ENCODE measurements around the gene CHD2. TPM values are rescaled to one million over a fixed set of nuclear protein-coding genes. Genes with fewer than 3 reads are reported as not detected.

CHD2 gene
- total and polyA plus RNA-seq, 10 of the 15 experiments (the other 5 are each of a cell fraction or from before 2014, with no cell fraction given) = 38.1 to 94.7 (median 63.3) TPM

- TF ChIP-seq CTCF (IDR thresholded peaks at IDR 0.05 in 2 of 3, conservative IDR thresholded peaks at IDR 0.05 in 1 of 3; ENCODE audit: control insufficient read depth in 2 of 3, extremely low read depth in 1 of 3, insufficient read depth in 1 of 3, low read depth in 3 of 3, low read length in 3 of 3) (no peak), MLLT1 (IDR thresholded peaks at IDR 0.05) (peak; percentile 93), NR2F1 (conservative IDR thresholded peaks at IDR 0.05) (no peak; the same call in 1 of the 2 replicates)
Observed at GRCh38 chr15:92883163-92883875, 16.8 kb upstream of the CHD2 start (continued).

- H2AFZ ChIP-seq (ENCODE audit: control insufficient read depth, low read depth, low read length) = no peak overlapping the region
- peaks cover 65% of the 10 kb centered on the region for H3K79me2 ChIP-seq (ENCODE audit: control insufficient read depth, insufficient read depth, low read length)
- FAIRE-seq = peak; percentile 23
- H4K20me1 ChIP-seq (ENCODE audit: control insufficient read depth, insufficient read depth) = no peaks in the 10 kb centered on the region
- intact Hi-C loops (cut with micrococcal nuclease; ENCODE audit: unreplicated experiment) = loop anchor here (5.0 kb wide), 1 partner anchor 37 kb away; no protein-coding TSS in a partner anchor
- H3K36me3 ChIP-seq (ENCODE audit: control insufficient read depth in 2 of 2, insufficient read depth in 2 of 2, low read length in 1 of 2) = peaks cover 0 to 26% of the 10 kb centered on the region in 2 experiments; a peak in 1 of 4 replicates
- ChIA-PET CTCF (interaction anchor here (1.2 to 2.8 kb wide), 4 partner anchors 16 to 75 kb away, joined by 3 to 25 read pairs (median 12); partner anchors contain the start of gene CHD2), SMC1A (ENCODE audit: uncharacterized antibody, unreplicated experiment) (interaction anchor here (1.0 to 16.8 kb wide), 10 partner anchors 9 to 83 kb away, joined by 3 to 252 read pairs (median 6); partner anchors contain the start of gene CHD2), POLR2A (interaction anchor here (0.8 to 8.2 kb wide), 7 partner anchors 20 to 73 kb away, joined by 3 to 207 read pairs (median 13); partner anchors contain the start of gene CHD2), RAD21 (ENCODE audit: unreplicated experiment) (interaction anchor here (1.7 to 10.4 kb wide), 6 partner anchors 19 to 73 kb away, joined by 6 to 174 read pairs (median 89); partner anchors contain the start of gene CHD2)
- in situ Hi-C loops (cut with MboI) = loop anchor here (10.0 kb wide), 1 partner anchor 69 kb away; no protein-coding TSS in a partner anchor
- H3K27me3 ChIP-seq (replicated peaks in 1 of 2; ENCODE audit: control insufficient read depth in 2 of 2, insufficient read depth in 2 of 2, low read length in 1 of 2) = no peaks in the 10 kb centered on the region
- WGBS (ENCODE audit: insufficient coverage, insufficient replicate concordance, low lambda C conversion rate, missing lambda C conversion rate) = under 1% methylated on average over 12 of the region's 12 CpGs
- peaks cover 5% of the 10 kb centered on the region; the same call in 1 of the 2 replicates for H3K4me1 ChIP-seq (ENCODE audit: control insufficient read depth, insufficient read depth, low read length)
- H3K9me3 ChIP-seq (replicated peaks; ENCODE audit: control insufficient read depth, insufficient read depth, low read length) = no peaks in the 10 kb centered on the region
- peak overlapping the region; percentile 97 for H3K4me3 ChIP-seq
- DNase-seq (ENCODE audit: low read depth, low spot score) = no peak
- H3K9ac ChIP-seq (ENCODE audit: control insufficient read depth, insufficient read depth, low read length) = peak overlapping the region; percentile 96
- peak overlapping the region; percentile 96 for H3K27ac ChIP-seq (ENCODE audit: control insufficient read depth, insufficient read depth)
- ATAC-seq = no peak
- H3K4me2 ChIP-seq (ENCODE audit: control insufficient read depth, insufficient read depth) = no peak overlapping the region; the same call in 1 of the 2 replicates
- BruUV-seq (replicated peaks) = TSS peak; percentile 50
- TF ChIP-seq ELK1 (IDR thresholded peaks at IDR 0.05; ENCODE audit: low read depth, low read length) = no peak
- 0 out of 2 replicates have a peak, but pooled peaks have one; percentile 21 for TF ChIP-seq NFIC (IDR thresholded peaks at IDR 0.05; ENCODE audit: low read depth, low read length)
- no peak for TF ChIP-seq HCFC1 (IDR thresholded peaks at IDR 0.05; ENCODE audit: low read length)
- peak; percentile 14; the same call in 1 of the 2 replicates for TF ChIP-seq MLLT1 (IDR thresholded peaks at IDR 0.05)
- TF ChIP-seq PML (IDR thresholded peaks at IDR 0.05; ENCODE audit: low read length) = no peak
- TF ChIP-seq POLR2AphosphoS5 (IDR thresholded peaks at IDR 0.05; ENCODE audit: low read length) = no peak
- TF ChIP-seq YY1 (IDR thresholded peaks at IDR 0.05; ENCODE audit: low read depth, low read length) = 0 out of 2 replicates have a peak, but pooled peaks have one; percentile 37
Observed at GRCh38 chr15:92883876-92884435, 16.2 kb upstream of the CHD2 start.

Data from GM12878 (cell line).